HG03060 (cell line): ENCODE measurements around the gene SMIM27.
"Not testable (repeated sequence)": the region's sequence is repeated elsewhere in the genome, so short reads cannot be mapped to it uniquely, and the experiment has no call there.

Source experiments
- ATAC-seq: cut with Tn5 transposase; IDR thresholded peaks from one replicate; pipeline ENCODE4 v1.9.1; 2021; ENCODE audit warnings: low read depth, moderate number of reproducible peaks; ENCODE audit not compliant: unreplicated experiment

SMIM27 gene

GRCh38 chr9:32596096-32596865 lies 44.2 kb downstream of the SMIM27 start:
- ATAC-seq, result no peak

- ATAC-seq, result no peak
Observed at GRCh38 chr9:32596936-32597335, 44.8 kb downstream of the SMIM27 start.

- ATAC-seq, result not testable (repeated sequence)
Observed at GRCh38 chr9:32599021-32599420, 46.9 kb downstream of the SMIM27 start.
